HEK293 (cell line): Measurements from ENCODE around the gene JPH2.

ENCODE experiments used
- CTCF ChIA-PET: fragments of 350-600 bp; formaldehyde crosslinking; extraction: SDS; loops from one replicate; lab custom pipeline; 2021; ENCODE audit warnings: antibody characterized with exemption; lab: Yijun Ruan, JAX
- POLR2A ChIA-PET: fragments of 300-600 bp; formaldehyde crosslinking; extraction: SDS; loops from one replicate; lab custom pipeline; 2020; ENCODE audit warnings: antibody characterized with exemption, inconsistent platforms; lab: Yijun Ruan, JAX
- H3K27ac ChIP-seq: fragments of 200-500 bp; sonication (Bioruptor generic); 2 replicates; pipeline ENCODE4 v1.5.1; 2014; ENCODE audit warnings: low read depth, low read length, control low read depth, inconsistent platforms; ENCODE audit errors: extremely low read depth
- H3K36me3 ChIP-seq, 2 experiments: fragments of 200-500 bp in 1 of 2; sonication (Bioruptor generic) in 1 of 2; 1 replicate in 1 of 2; 2 replicates in 1 of 2; pipeline ENCODE4 v1.5.1; 2014 to 2017; ENCODE audit warnings: inconsistent platforms in 2 of 2, low read length in 2 of 2; ENCODE audit not compliant: control insufficient read depth in 2 of 2, insufficient read depth in 1 of 2
- H3K4me1 ChIP-seq: fragments of 200-500 bp; sonication (Bioruptor generic); 2 replicates; pipeline ENCODE4 v1.5.1; 2014; ENCODE audit warnings: mild to moderate bottlenecking, low read length, inconsistent platforms; ENCODE audit not compliant: control insufficient read depth, insufficient read depth
- H3K4me3 ChIP-seq: 2 replicates; pipeline ENCODE4 v1.5.1; 2011; ENCODE audit warnings: low read depth, mild to moderate bottlenecking, control low read depth, low read length, moderate library complexity
- H3K9me3 ChIP-seq: fragments of 200-500 bp; sonication (Bioruptor generic); 2 replicates; pipeline ENCODE4 v1.5.1; 2014; ENCODE audit warnings: low read depth, low read length, inconsistent platforms; ENCODE audit not compliant: control insufficient read depth, insufficient read depth
- HOXD13 ChIP-seq: sonication (generic); formaldehyde crosslinking; IDR thresholded peaks from 2 replicates; pipeline ENCODE4 v1.8.0; 2022; ENCODE audit warnings: missing genetic modification reagents, borderline replicate concordance
- KLF16 ChIP-seq: fragments of 450-650 bp; formaldehyde crosslinking; IDR thresholded peaks from 2 replicates; pipeline ENCODE4 v1.5.1; 2017; ENCODE audit warnings: missing biosample characterization, missing genetic modification characterization
- PRDM6 ChIP-seq: fragments of 450-650 bp; formaldehyde crosslinking; IDR thresholded peaks from 2 replicates; pipeline ENCODE4 v1.5.1; 2017; ENCODE audit warnings: missing biosample characterization, missing genetic modification characterization
- RBAK ChIP-seq: fragments of 450-650 bp; formaldehyde crosslinking; IDR thresholded peaks from 2 replicates; pipeline ENCODE4 v1.5.1; 2016; ENCODE audit warnings: missing biosample characterization, missing genetic modification characterization
- SCRT1 ChIP-seq: fragments of 450-650 bp; formaldehyde crosslinking; IDR thresholded peaks from 2 replicates; pipeline ENCODE4 v1.5.1; 2016; ENCODE audit warnings: missing biosample characterization, missing genetic modification characterization, borderline replicate concordance
- SCRT2 ChIP-seq: fragments of 450-650 bp; formaldehyde crosslinking; IDR thresholded peaks from 2 replicates; pipeline ENCODE4 v1.5.1; 2016; ENCODE audit warnings: missing biosample characterization, missing genetic modification characterization
- YY2 ChIP-seq: fragments of 450-650 bp; formaldehyde crosslinking; IDR thresholded peaks from 2 replicates; pipeline ENCODE4 v1.5.1; 2016; ENCODE audit warnings: missing biosample characterization, missing genetic modification characterization
- ZBTB17 ChIP-seq: fragments of 450-650 bp; formaldehyde crosslinking; IDR thresholded peaks from 2 replicates; pipeline ENCODE4 v1.5.1; 2016; ENCODE audit warnings: missing biosample characterization, missing genetic modification characterization
- ZNF23 ChIP-seq: fragments of 450-650 bp; formaldehyde crosslinking; IDR thresholded peaks from 2 replicates; pipeline ENCODE4 v1.5.1; 2016; ENCODE audit warnings: missing biosample characterization, missing genetic modification characterization, borderline replicate concordance
- ZNF354C ChIP-seq: fragments of 450-650 bp; formaldehyde crosslinking; IDR thresholded peaks from 2 replicates; pipeline ENCODE4 v1.5.1; 2016; ENCODE audit warnings: missing biosample characterization, missing genetic modification characterization, low read depth, borderline replicate concordance
- ZNF394 ChIP-seq: fragments of 450-650 bp; formaldehyde crosslinking; IDR thresholded peaks from 2 replicates; pipeline ENCODE4 v1.5.1; 2016; ENCODE audit warnings: missing biosample characterization, missing genetic modification characterization, mild to moderate bottlenecking, moderate library complexity, borderline replicate concordance
- ZNF423 ChIP-seq: fragments of 450-650 bp; formaldehyde crosslinking; IDR thresholded peaks from 2 replicates; pipeline ENCODE4 v1.5.1; 2016; ENCODE audit warnings: missing biosample characterization, missing genetic modification characterization
- ZNF529 ChIP-seq: fragments of 450-650 bp; formaldehyde crosslinking; IDR thresholded peaks from 2 replicates; pipeline ENCODE4 v1.5.1; 2017; ENCODE audit warnings: missing genetic modification characterization, missing biosample characterization; ENCODE audit not compliant: insufficient replicate concordance
- ZNF530 ChIP-seq: fragments of 450-650 bp; formaldehyde crosslinking; IDR thresholded peaks from 2 replicates; pipeline ENCODE4 v1.5.1; 2016; ENCODE audit warnings: low read depth, missing biosample characterization, missing genetic modification characterization
- ZNF549 ChIP-seq: fragments of 450-650 bp; IDR thresholded peaks from 2 replicates; pipeline ENCODE4 v1.5.1; 2018; ENCODE audit warnings: missing biosample characterization, missing genetic modification characterization, mild to moderate bottlenecking, inconsistent platforms, moderate library complexity
- ZNF670 ChIP-seq: fragments of 450-650 bp; formaldehyde crosslinking; IDR thresholded peaks from 2 replicates; pipeline ENCODE4 v1.5.1; 2016; ENCODE audit warnings: missing biosample characterization, missing genetic modification characterization, low read depth
- ZNF843 ChIP-seq: fragments of 450-650 bp; formaldehyde crosslinking; IDR thresholded peaks from 2 replicates; pipeline ENCODE4 v1.5.1; 2016; ENCODE audit warnings: missing biosample characterization, missing genetic modification characterization
- ZSCAN23 ChIP-seq: fragments of 450-650 bp; formaldehyde crosslinking; IDR thresholded peaks from 2 replicates; pipeline ENCODE4 v1.5.1; 2016; ENCODE audit warnings: missing biosample characterization, missing genetic modification characterization
- TF ChIP-seq, protein P1 (sequence below): fragments of 450-650 bp; formaldehyde crosslinking; IDR thresholded peaks from 2 replicates; pipeline ENCODE4 v1.5.1; 2016; ENCODE audit warnings: missing biosample characterization, missing genetic modification characterization
- TF ChIP-seq, protein P2 (sequence below): IDR thresholded peaks from 2 replicates; pipeline ENCODE4 v1.6.1; 2011; ENCODE audit warnings: mild to moderate bottlenecking, low read depth, low read length, borderline replicate concordance

The JPH2 gene

GRCh38 chr20:44171775-44172571 lies 15.0 kb downstream of the JPH2 start:
- ChIA-PET POLR2A (interaction anchor here (0.9 kb wide), 1 partner anchor 15 kb away, joined by 3 read pairs; the partner anchor contains the start of gene JPH2), CTCF (interaction anchor here (0.6 to 1.5 kb wide), 3 partner anchors 18 to 346 kb away, joined by 3 to 5 read pairs (median 3); no protein-coding TSS in a partner anchor)
- Histone ChIP-seq H3K9me3 (no peaks in the 10 kb centered on the region), H3K27ac (no peak overlapping the region), H3K36me3 (no peaks in the 10 kb centered on the region), H3K4me1 (no peaks in the 10 kb centered on the region), H3K4me3 (no peak overlapping the region)
- no peak for TF ChIP-seq ZBTB17
- no peak for TF ChIP-seq RBAK (tag by site-specific recombination)
- no peak for TF ChIP-seq ZNF843 (tag by site-specific recombination)
- TF ChIP-seq SCRT2 (tag by site-specific recombination), result no peak
- no peak for TF ChIP-seq HOXD13 (CRISPR knock-in tag)
- no peak for TF ChIP-seq ZNF670 (tag by site-specific recombination)
- TF ChIP-seq ZNF394 (tag by site-specific recombination), result no peak
- no peak for TF ChIP-seq ZNF23 (tag by site-specific recombination)
- TF ChIP-seq ZNF423 (tag by site-specific recombination), result no peak
- TF ChIP-seq ZNF549 (tag by site-specific recombination), result no peak
- no peak for TF ChIP-seq ZNF530
- no peak for TF ChIP-seq YY2 (tag by site-specific recombination)
- TF ChIP-seq PRDM6, result no peak
- TF ChIP-seq ZNF529 (tag by site-specific recombination), result no peak
- no peak for TF ChIP-seq KLF16 (tag by site-specific recombination)
- TF ChIP-seq SCRT1 (tag by site-specific recombination), result no peak
- TF ChIP-seq, protein P1, sequence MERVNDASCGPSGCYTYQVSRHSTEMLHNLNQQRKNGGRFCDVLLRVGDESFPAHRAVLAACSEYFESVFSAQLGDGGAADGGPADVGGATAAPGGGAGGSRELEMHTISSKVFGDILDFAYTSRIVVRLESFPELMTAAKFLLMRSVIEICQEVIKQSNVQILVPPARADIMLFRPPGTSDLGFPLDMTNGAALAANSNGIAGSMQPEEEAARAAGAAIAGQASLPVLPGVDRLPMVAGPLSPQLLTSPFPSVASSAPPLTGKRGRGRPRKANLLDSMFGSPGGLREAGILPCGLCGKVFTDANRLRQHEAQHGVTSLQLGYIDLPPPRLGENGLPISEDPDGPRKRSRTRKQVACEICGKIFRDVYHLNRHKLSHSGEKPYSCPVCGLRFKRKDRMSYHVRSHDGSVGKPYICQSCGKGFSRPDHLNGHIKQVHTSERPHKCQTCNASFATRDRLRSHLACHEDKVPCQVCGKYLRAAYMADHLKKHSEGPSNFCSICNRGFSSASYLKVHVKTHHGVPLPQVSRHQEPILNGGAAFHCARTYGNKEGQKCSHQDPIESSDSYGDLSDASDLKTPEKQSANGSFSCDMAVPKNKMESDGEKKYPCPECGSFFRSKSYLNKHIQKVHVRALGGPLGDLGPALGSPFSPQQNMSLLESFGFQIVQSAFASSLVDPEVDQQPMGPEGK (tag by site-specific recombination), result no peak
- TF ChIP-seq ZNF354C (tag by site-specific recombination), result no peak
- TF ChIP-seq ZSCAN23 (tag by site-specific recombination), result no peak
- TF ChIP-seq, protein P2, sequence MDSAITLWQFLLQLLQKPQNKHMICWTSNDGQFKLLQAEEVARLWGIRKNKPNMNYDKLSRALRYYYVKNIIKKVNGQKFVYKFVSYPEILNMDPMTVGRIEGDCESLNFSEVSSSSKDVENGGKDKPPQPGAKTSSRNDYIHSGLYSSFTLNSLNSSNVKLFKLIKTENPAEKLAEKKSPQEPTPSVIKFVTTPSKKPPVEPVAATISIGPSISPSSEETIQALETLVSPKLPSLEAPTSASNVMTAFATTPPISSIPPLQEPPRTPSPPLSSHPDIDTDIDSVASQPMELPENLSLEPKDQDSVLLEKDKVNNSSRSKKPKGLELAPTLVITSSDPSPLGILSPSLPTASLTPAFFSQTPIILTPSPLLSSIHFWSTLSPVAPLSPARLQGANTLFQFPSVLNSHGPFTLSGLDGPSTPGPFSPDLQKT, result no peak
